ENCODE measurements around the gene PSORS1C1.
"Not testable (repeated sequence)": the region's sequence is repeated elsewhere in the genome, so short reads cannot be mapped to it uniquely, and the experiment has no call there.

The PSORS1C1 gene

GRCh38 chr6:31187780-31188194 is 73.2 kb downstream of the PSORS1C1 start:
- TF ChIP-seq CTCF (IDR thresholded peaks at IDR 0.05; ENCODE audit: insufficient read depth, low read length) = no peak
- no peak for TF ChIP-seq SPI1 (IDR thresholded peaks at IDR 0.05; ENCODE audit: borderline replicate concordance, low read depth)
- TF ChIP-seq POLR2AphosphoS5 (IDR thresholded peaks at IDR 0.05; ENCODE audit: low read depth) = no peak
- no peak for TF ChIP-seq REST (IDR thresholded peaks at IDR 0.05; ENCODE audit: insufficient replicate concordance, low read depth)
- TF ChIP-seq GABPA (IDR thresholded peaks at IDR 0.05; ENCODE audit: low read depth) = no peak
- DNase-seq (ENCODE audit: low read depth in 1 of 2, low spot score in 1 of 2) = no peak
- Histone ChIP-seq H3K4me3 (replicated peaks; ENCODE audit: insufficient read depth, low read length) (no peak overlapping the region), H3K27ac (replicated peaks) (no peak overlapping the region), H3K27me3 (ENCODE audit: insufficient read depth, poor library complexity, severe bottlenecking) (no peaks in the 10 kb centered on the region)

- H3K4me3 ChIP-seq (replicated peaks; ENCODE audit: insufficient read depth, low read length); H3K27ac ChIP-seq (replicated peaks); DNase-seq (ENCODE audit: low read depth in 1 of 2, low spot score in 1 of 2); H3K27me3 ChIP-seq (ENCODE audit: insufficient read depth, poor library complexity, severe bottlenecking): not testable (repeated sequence)
Observed at GRCh38 chr6:31189223-31189622, 74.6 kb downstream of the PSORS1C1 start.

Measured in HL-60 (cell line).